NCI-H510A treated with DMSO at 0.1 percent for 48 hours (cell line): Measurements from ENCODE around the gene ZSWIM8.
"Not testable (repeated sequence)": the region's sequence is repeated elsewhere in the genome, so short reads cannot be mapped to it uniquely, and the experiment has no call there.

Experiments used
- DNase-seq: peaks from one replicate; lab custom pipeline; 2025; lab: John Stamatoyannopoulos, UW

ZSWIM8 gene

DNA sequence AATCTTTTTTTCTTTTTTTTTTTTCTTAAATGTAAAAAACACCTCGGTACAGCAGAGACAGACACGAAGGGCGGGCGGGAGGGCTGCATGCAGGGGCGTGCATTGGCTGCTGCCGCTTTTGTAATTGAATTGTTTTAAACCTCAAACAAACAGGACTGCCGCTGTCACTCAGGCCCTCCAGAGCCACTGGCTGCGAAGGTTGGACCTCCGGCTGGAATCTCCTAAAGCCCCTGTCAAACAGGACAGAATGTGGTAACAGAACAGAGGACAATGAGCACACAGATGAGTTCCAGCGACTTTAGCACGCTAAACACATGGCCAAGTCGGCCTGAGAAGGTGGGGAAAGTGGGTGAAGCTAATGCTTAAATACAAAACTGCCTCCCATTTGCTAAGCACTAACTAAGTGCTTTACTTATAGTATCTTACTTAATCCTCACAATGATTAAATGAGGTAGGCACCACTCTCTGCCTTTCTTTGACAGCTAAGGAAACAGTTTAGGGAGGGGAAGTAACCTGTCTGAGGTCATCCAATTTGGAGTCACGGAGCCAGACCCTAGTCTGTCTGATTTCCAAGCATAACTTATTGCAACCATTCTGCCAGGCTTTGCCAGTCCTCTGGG lies 29.0 kb downstream of the ZSWIM8 start:
- DNase-seq = no peak

- no peak for DNase-seq
Observed at GRCh38 chr10:73814896-73815718, 29.7 kb downstream of the ZSWIM8 start.

GRCh38 chr10:73815719-73816030 lies 30.3 kb downstream of the ZSWIM8 start:
- no peak for DNase-seq

DNA sequence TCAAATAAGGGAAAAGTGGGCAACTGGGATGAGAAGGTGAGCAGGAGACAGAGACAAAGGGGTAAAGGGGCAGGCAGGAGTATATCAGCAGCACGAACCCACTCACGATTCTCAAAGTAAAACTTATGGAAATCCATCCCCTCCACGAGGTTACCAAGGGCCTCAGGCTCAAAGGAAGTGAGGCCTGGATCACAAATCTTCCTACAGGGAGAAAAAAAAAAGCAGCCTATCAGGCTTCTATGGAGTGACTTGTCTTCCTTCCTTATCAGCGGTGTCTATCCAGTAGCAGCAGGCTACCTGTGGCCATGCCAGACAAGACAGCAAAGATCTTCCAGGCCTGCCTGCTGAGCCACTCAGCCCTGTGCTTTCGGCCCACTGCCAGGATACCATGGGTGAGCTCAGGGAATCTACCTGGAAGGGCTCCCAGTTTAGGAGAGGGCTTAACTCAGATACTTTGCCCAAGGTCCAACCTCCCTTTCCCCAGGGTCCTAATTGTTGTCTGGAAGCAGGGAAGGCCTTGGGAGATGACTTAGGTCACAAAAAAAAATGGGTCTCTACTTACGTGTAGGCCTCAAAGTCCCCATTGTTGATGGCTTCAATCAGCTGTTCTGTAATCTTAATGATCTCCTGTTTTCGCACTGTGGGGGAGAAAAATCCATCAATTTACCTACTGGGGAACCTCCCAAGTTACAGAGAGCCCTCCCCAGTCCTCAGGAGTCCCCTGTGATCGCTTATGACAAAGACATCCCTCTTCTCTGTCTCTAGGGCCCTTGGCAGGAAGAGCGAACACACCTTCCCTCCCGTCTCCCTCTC lies 31.7 kb downstream of the ZSWIM8 start:
- no peak for DNase-seq

DNA sequence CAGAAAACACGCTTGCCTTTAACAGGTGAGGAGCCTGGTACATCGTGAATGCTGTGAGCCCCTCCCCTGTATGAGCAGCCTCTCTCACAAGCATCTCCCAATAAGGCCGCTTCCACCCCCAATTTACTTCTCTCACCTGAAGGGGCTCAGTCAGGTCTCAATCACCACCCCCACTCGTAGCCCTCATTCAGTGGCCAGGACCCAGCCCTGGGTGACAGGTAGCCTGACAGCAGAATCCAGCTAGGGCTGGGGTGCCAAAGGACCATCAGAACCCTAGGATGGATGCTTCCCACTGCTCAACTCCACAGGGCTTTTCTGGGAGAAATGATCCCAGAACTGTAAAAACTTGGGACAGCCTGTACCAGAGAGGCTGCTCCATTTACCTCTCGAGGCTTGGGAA lies 32.4 kb downstream of the ZSWIM8 start:
- DNase-seq = no peak

- no peak for DNase-seq
Observed at GRCh38 chr10:73818402-73818801, 33.0 kb downstream of the ZSWIM8 start.

DNA sequence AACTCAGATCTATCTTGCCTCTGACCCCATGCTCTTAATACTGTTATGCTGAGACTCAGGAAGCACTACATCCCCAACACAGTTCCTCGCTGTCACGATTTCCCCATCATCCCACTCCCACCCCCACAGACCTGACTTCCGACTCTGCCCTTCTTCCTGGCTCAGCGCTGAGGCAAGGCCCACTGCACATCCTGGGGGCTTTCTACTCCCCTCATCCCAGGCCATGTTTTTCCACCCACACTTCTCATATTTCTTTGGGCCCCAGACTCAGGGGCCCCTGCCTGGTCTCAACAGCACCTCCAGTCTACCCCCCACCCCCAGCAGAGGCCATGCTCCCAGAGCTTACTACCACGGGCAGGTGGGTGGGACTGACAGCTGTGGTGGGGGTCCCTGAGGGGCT lies 33.7 kb downstream of the ZSWIM8 start:
- no peak for DNase-seq

DNA sequence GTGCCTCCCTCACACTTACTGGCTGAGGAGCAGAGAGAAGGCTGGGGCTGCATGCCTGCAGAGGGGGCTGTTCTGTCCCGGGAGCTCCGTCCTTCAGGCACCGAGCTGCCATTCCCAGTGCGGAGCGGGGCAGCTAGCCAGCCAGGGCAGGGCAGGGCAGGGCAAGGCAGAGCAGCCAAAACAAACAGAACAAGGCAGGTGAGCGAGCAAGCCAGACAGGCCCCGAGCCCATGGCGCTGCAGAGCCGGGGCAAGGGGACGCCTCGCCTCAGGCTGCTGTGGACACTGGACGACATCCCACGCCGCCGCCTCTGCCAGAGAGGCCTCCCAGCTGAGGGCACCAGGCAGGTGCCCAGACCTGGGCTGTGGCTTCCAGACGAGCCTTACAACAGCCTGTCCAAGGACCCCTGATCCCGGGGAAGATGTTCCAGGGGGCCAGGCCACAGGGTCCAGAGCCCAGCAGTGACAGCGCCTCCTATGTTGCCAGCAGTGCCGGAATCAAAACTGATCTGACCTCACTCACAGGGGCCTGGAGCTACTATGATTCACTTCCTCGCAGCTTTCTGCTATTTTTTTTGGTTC lies 34.2 kb downstream of the ZSWIM8 start:
- DNase-seq = no peak

- DNase-seq = no peak
Observed at GRCh38 chr10:73823391-73823790, 38.0 kb downstream of the ZSWIM8 start.

GRCh38 chr10:73824146-73824725 lies 38.8 kb downstream of the ZSWIM8 start:
- no peak for DNase-seq

DNA sequence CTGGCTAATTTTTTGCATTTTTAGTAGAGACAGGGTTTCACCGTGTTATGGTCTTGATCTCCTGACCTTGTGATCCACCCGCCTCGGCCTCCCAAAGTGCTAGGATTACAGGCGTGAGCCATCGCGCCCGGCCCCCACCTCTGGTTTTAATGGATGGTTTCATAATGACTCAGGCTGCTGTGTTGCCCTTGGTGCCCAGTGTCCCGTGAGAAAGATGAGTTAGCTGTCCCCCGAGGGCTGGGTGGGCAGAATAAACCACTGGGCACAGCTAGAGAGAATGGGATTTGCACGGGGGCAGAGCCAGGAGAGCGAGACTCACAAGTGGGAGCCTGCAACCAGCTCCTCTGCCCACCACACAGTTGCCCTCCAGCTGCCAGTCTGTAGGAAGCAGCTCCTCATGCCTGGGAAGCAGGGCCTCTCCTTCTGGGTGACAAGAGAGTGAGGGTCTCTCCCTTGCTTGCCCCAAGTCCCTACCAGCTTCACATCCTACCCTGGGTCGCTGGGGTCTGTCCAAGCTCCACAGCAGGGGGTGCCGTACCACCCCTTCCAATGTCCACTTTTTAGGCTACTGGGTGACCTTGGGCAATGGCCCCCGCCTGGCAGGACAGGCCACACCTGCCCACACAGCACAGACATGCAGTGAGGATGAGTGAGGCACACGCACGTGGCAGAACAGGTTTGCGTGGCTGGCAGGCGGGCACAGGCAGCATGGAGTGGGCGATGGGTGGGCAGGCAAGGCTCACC lies 42.1 kb downstream of the ZSWIM8 start:
- DNase-seq = no peak

- DNase-seq = no peak
Observed at GRCh38 chr10:73828161-73828560, 42.8 kb downstream of the ZSWIM8 start.

- DNase-seq = not testable (repeated sequence)
Observed at GRCh38 chr10:73829090-73829489, 43.7 kb downstream of the ZSWIM8 start.

- no peak for DNase-seq
Observed at GRCh38 chr10:73836427-73836980, 51.1 kb downstream of the ZSWIM8 start.

DNA sequence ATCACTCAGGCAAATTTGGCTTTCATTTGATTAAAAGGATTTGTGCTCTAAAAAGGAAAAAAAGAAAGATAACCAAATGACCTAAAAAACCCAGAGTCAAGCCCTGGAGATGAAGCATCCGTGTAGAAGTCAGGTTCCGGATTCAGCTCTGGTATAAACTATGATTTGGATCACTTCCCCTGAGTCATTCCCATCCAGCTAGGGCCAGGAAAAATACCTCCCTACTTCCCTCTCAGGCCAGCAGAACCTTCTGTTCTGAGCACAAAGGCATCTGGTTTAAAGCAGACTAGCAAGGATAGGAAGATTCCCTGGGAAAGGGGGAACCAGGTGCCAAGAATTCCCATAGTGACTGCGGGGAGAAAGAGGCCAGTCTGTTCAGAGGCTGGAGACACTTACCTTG lies 51.7 kb downstream of the ZSWIM8 start:
- no peak for DNase-seq

- no peak for DNase-seq
Observed at GRCh38 chr10:73838008-73838567, 52.7 kb downstream of the ZSWIM8 start.

GRCh38 chr10:73838827-73839226 lies 53.4 kb downstream of the ZSWIM8 start:
- no peak for DNase-seq

GRCh38 chr10:73839276-73839966 lies 54.0 kb downstream of the ZSWIM8 start:
- no peak for DNase-seq

DNA sequence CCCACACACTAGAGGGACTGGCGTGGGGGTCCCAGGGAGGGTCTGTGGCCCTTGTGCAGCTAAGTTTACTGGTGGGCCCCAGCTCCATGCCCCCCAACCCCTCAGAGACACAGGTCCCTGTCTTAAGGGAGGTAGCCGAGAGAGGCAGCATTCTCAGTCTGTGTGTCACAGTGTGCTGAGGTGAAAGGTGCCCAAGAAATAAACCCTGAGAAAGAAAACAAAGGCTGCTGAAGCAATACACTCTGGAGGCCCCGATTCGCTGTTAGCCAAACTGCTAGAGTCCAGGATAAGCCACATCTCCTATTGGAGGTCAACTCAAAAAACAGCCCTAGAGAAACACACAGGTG lies 54.6 kb downstream of the ZSWIM8 start:
- DNase-seq = no peak

DNA sequence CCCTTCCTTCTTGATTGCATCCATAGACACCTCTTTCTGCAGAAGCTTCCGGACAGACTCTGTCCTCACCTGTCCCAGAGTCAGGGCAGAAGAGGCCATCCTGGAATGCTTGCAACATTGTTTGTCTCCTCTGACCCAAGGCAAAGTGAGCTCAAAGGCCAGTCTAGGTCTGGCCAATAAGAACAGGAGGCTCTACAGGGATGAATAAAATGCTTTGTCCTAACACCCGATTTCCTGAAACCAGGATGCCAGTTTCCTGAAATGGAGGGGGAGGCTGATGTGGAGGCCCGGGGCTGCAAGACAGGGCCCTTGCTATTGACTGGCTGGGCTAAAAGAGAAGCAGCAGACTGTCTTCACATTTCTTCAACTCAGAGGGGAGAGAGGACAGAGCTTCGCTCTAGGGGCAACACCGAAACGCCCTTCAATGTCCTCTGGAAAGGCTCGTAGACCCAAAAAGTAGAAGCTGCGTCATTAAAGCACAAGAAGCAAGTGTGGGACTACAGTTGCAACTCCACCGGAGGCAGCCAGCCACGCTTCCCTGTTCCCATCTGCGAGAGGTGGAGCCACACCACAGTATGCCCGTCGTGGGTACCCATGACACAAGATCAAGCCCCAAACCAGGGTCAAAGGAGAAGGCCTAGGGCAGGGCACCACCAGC lies 55.1 kb downstream of the ZSWIM8 start:
- DNase-seq = no peak
